ENCODE results near the gene SLC7A4.
A peak's percentile ranks its signal among the peaks of the same experiment; 100 is the strongest.
"Not testable (repeated sequence)": the region's sequence is repeated elsewhere in the genome, so short reads cannot be mapped to it uniquely, and the experiment has no call there.

Gene SLC7A4

DNA sequence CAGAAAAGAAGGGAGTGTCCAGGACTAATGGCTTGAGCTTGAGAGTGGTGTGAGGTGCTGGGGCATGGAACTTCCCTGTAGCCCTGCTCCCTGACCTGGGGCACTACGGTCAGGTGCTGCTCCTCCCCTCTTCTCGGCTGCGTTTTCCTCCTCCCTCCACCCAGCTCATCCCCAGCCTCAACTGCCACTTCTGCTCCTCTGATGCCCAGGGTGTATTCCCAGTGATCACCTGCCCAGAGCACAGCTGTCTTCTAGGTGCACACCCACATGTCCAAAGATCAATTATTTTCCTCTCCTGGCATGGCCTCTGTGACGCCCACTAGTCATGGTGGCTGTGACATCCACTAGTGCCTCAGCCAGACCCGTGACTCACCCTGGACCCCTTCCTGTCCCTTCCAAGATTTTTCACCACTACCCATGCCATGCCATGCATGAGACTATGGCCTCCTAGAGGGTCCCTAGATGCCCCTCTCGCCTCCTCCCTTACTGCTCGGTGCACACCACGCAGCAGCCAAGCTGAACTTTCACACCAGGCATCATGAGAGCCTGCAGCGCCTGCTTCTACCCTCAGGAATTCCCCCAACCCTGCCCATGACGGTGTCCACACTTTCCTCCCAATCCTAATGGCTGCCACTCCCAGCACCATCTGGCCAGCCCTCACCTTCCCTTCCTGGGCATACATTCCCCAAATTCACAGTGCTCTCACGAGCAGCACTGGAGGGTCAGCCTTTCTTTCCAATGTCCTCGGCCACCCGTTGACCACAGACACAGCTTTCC lies 15.5 kb downstream of the SLC7A4 start:
- no peak for DNase-seq (ENCODE audit: low read depth in 2 of 2)

- DNase-seq (ENCODE audit: low read depth in 2 of 2): no peak
These were observed 16.8 kb downstream of the SLC7A4 start for GRCh38 chr22:21015466-21016006.

DNA sequence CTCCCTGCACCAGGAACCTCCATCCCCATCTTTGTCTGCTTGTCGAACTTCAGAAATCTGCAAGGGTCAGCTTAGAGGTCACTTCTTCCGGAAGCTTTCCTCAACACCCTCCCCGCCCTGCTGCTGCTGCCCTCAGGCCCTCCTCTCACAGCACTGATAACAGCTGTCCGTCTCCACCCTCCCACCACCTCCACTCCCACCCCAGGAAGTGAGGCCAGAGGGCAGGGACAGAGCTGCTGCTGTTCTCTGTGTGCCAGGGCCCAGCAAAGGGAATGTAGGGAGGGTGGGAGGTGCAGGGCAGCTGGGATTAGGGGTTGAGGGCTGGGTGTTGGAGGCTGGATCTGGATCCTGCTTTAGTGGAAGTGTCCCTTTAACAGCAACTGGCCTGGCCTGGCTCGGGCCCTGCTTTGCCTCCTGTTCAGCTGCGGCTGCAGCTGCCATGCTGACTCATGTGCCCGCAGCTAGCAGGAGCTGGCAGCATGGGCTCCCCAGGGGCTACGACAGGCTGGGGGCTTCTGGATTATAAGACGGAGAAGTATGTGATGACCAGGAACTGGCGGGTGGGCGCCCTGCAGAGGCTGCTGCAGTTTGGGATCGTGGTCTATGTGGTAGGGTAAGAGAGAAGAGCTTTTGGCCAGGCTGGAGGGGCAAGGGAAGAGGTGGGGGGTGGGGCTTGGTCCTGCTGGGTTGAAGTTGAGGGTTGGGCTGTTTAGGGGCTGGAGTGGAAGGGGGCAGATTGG lies 17.5 kb downstream of the SLC7A4 start, which contains the start of gene P2RX6:
Gene P2RX6, plus strand, starts transcription at position 440 of the 740 bp plus-strand sequence. Its CDS starts 10 bp downstream, at position 450.
- DNase-seq (ENCODE audit: low read depth in 2 of 2): no peak

- DNase-seq (ENCODE audit: low read depth in 2 of 2): peak; percentile 71 to 86
These were observed 18.1 kb downstream of the SLC7A4 start for GRCh38 chr22:21014202-21014725.

- DNase-seq (ENCODE audit: low read depth in 2 of 2): no peak
These were observed 18.6 kb downstream of the SLC7A4 start for GRCh38 chr22:21013657-21014201.

DNA sequence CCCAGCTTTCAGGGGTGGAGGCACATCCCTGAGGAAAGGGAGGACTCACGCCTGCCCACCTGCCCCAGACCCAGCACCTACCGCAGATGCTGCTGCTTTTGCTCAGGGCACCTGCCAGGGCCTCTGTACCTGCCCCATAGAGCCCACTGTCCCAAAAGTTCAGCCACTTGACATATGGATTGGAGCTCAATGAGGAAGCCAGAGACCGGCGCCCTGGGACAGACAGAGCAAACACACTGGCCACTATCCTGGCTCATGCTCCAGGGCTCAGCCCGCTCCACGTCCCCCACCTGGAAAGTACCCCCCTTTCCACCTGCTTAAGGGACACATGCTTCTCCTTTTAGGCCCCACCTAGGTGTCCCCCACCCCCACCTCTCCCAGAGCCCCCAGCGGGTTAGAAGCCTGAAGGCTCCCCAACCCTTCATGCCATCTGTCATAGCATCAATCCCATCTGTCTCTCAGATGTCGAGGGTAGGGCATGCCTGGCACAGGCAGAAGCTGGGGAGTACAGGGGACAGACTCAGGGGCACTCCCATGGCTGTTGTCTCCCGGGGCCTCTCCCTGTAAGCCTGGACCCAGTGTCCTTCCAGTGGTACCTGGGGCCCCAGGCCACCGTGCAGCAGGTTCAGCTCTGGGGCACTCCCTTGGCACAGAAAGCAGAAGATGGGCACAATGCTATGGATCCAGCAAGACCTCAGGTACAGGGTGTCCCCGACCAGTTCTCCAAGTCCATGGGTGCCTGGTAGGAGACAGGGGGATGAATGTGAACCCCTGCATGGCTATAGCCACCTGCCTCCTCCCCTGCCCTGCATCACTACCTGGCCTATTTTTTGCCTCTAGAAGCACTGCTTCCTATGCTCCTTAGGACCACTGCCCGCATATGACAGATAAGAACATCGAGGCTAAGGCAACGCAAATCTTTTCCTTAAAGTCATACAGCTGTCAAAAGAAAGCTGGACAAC lies 19.6 kb downstream of the SLC7A4 start:
- DNase-seq (ENCODE audit: low read depth in 2 of 2): no peak

- no peak for DNase-seq (ENCODE audit: low read depth in 2 of 2)
These were observed 21.8 kb downstream of the SLC7A4 start for GRCh38 chr22:21010426-21011113.

GRCh38 chr22:21009638-21010425 lies 22.5 kb downstream of the SLC7A4 start:
- DNase-seq (ENCODE audit: low read depth in 2 of 2): no peak

DNA sequence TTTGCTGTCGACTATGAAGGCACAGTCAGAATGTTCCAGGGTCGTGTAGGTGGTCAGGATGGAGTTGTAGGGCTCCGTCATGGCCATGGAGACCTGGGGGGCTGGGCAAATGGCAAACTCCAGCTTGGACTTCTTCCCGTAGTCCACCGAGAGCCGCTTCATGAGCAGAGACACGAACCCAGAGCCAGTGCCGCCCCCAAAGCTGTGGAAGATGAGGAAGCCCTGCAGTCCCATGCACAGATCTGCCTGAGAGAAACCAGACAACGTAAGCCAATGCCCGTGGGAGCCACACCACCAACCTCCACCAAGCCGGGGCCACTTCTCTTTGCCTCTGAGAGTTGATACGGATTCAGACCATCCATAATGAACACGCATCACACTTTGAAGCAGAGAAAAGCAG lies 23.2 kb downstream of the SLC7A4 start:
- DNase-seq (ENCODE audit: low read depth in 2 of 2): not testable (repeated sequence)

DNA sequence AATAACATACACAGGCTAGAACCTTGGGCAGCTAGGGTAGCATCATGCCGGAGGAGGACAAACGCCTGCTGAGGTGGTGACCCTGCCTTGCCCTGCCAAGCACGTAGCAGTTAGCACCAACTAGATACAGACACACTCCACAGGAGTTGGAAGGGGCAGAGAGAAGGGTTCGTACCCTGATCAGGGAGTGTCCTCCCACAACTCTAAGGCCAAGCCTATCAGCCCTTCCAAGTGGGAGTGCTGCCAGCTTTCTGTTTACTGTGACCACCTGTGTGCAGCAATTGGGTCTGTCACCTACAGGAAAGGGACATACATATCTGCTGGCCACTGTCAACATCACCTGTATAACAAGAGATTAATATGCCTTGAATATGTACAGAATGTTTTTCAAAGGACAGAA lies 28.6 kb downstream of the SLC7A4 start:
- DNase-seq (ENCODE audit: low read depth in 2 of 2): no peak

DNA sequence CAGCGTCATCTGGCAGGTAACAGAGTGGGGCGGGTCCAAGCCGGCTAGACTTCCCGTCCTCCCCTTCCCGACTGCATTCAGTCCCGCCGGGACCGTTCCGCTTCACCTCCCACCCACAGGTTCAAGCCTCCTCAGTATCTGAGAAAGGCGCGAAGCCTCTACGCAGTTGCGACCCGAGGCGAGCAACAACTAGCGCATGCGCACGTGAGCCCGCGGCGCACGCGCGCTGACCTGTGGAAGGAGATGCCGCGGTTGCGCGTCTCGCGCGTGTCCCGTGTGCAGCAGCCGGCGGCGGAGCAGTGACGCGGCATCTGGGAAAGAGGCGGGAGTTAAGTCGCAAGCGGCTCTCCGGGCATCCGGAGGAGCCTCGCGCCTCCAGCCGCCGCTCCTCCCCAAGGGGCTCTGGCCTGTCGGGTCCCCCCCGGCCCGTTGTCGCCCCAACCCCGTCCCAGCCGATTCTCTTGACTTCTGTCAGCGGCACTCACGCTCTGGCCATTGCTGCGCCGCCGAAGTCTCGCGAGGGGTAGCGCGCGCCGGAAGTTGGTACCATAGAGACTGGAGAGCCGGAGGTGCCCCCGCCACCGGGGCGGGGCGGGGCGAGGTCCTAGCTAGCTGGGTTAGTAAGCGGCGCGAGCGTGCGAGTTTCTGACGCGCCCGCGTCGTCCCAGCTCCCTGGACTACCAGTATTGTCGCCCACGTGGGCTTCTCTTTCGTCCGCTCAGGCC lies 30.6 kb downstream of the SLC7A4 start, which contains the start of gene THAP7:
Gene THAP7, minus strand, starts transcription at position 518 of the 725 bp plus-strand sequence. Its CDS starts 207 bp downstream, at position 311.
- DNase-seq (ENCODE audit: low read depth in 2 of 2): peak; percentile 95

GRCh38 chr22:21000987-21001600 lies 31.3 kb downstream of the SLC7A4 start:
- DNase-seq (ENCODE audit: low read depth in 2 of 2): no peak

DNA sequence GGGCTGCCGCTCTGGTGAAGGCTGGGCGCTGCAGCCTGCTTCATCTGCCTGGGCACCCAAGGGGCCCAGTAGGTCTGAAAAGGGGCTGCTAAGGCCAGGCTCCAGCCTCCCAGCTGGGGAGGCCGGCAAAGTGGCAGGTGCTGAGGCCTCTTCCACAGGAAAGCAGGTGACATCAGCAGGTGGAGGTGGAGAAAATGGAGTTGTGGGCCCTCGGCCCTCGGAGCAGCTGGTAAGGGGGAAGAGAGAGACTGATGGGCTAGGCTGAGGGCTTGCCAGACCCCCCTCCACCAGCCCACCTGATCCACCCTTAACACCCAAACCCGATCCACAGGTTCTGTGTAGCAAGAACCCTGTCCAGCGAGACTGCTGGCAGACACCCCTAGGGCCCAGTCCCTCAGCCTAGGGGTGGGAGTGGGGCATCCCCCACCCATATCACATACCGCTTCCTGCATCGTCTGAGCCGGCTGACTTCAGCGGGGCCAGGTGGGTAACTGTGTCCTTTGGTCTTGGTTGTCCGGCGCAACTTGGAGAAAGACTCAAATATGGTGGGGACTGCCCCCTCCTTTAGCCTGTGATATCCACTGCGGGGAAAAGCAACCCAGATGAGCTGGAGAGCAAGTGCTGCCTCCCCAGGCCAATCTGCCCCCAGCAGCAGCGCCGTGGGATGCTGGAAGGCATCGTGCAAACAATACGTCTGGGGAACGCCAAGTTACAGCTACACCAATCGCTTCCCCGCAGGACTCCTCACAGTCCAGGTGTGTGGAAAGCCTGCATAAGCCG lies 32.0 kb downstream of the SLC7A4 start:
- DNase-seq (ENCODE audit: low read depth in 2 of 2): no peak

- no peak for DNase-seq (ENCODE audit: low read depth in 2 of 2)
These were observed 32.8 kb downstream of the SLC7A4 start for GRCh38 chr22:20999350-21000206.

GRCh38 chr22:20998411-20999336 lies 33.7 kb downstream of the SLC7A4 start:
- DNase-seq (ENCODE audit: low read depth in 2 of 2): no peak
